WTC11 (cell line): ENCODE results near the gene CRELD2. TPM values are rescaled to one million over a fixed set of nuclear protein-coding genes. Genes with fewer than 3 reads are reported as not detected.
A peak's percentile ranks its signal among the peaks of the same experiment; 100 is the strongest.

Experiments used
- ATAC-seq: fragments of 200-7000 bp; cut with Tn5 transposase; 2 replicates; pipeline ENCODE4 v1.10.0; 2021; ENCODE audit warnings: mild to moderate bottlenecking, moderate library complexity
- CTCF ChIA-PET: fragments of 300-600 bp; sonication (Branson Sonifier 250); formaldehyde crosslinking; loops from one replicate; lab custom pipeline; 2021; ENCODE audit warnings: antibody characterized with exemption; lab: Charles Lee
- POLR2A ChIA-PET: fragments of 350-600 bp; sonication (Branson Sonifier 250); formaldehyde crosslinking; loops from one replicate; lab custom pipeline; 2021; ENCODE audit warnings: antibody characterized with exemption; lab: Charles Lee
- DNase-seq: peaks from one replicate; pipeline ENCODE4 v3.0.0; 2021; ENCODE audit warnings: low spot score
- H3K27ac Mint-ChIP-seq: 2 replicates; pipeline ENCODE4 v1.8.0; 2021; ENCODE audit warnings: mixed read lengths
- H3K27me3 Mint-ChIP-seq: 2 replicates; pipeline ENCODE4 v1.8.0; 2021; ENCODE audit warnings: low read depth, mild to moderate bottlenecking, moderate library complexity, mixed read lengths
- H3K36me3 Mint-ChIP-seq: 2 replicates; pipeline ENCODE4 v1.8.0; 2021; ENCODE audit warnings: mixed read lengths
- H3K4me1 Mint-ChIP-seq: 2 replicates; pipeline ENCODE4 v1.8.0; 2022; ENCODE audit warnings: mixed read lengths
- H3K4me3 Mint-ChIP-seq: 2 replicates; pipeline ENCODE4 v1.8.0; 2021; ENCODE audit warnings: mild to moderate bottlenecking, moderate library complexity, mixed read lengths
- H3K9me3 Mint-ChIP-seq: 2 replicates; pipeline ENCODE4 v1.8.0; 2021; ENCODE audit warnings: mixed read lengths
- ATF1 ChIP-seq: sonication (generic); formaldehyde crosslinking; IDR thresholded peaks from 2 replicates; pipeline ENCODE4 v1.8.1; 2023; ENCODE audit warnings: mild to moderate bottlenecking, moderate library complexity, missing genetic modification reagents
- ATF2 ChIP-seq: sonication (generic); formaldehyde crosslinking; IDR thresholded peaks from 2 replicates; pipeline ENCODE4 v1.8.1; 2022; ENCODE audit warnings: low read depth, missing genetic modification reagents, borderline replicate concordance
- E2F5 ChIP-seq: sonication (generic); formaldehyde crosslinking; IDR thresholded peaks from 2 replicates; pipeline ENCODE4 v1.8.1; 2022; ENCODE audit warnings: mild to moderate bottlenecking, moderate library complexity, missing genetic modification reagents
- FOXK1 ChIP-seq: sonication (generic); formaldehyde crosslinking; IDR thresholded peaks from 2 replicates; pipeline ENCODE4 v1.8.0; 2022; ENCODE audit warnings: mild to moderate bottlenecking, moderate library complexity, missing genetic modification reagents
- FOXP1 ChIP-seq: sonication (generic); formaldehyde crosslinking; IDR thresholded peaks from 2 replicates; pipeline ENCODE4 v1.8.0; 2022; ENCODE audit warnings: missing genetic modification reagents, mild to moderate bottlenecking, moderate library complexity, borderline replicate concordance
- KAT7 ChIP-seq: sonication (generic); formaldehyde crosslinking; IDR thresholded peaks from 2 replicates; pipeline ENCODE4 v1.8.1; 2023; ENCODE audit warnings: missing genetic modification reagents, mild to moderate bottlenecking, borderline replicate concordance
- MLX ChIP-seq: sonication (generic); formaldehyde crosslinking; IDR thresholded peaks from 2 replicates; pipeline ENCODE4 v1.8.1; 2023; ENCODE audit warnings: mild to moderate bottlenecking, missing genetic modification reagents, moderate library complexity
- SOX15 ChIP-seq: fragments of 250-450 bp; sonication (Bioruptor Pico); IDR thresholded peaks from 2 replicates; pipeline ENCODE4 v1.9.0; 2021; ENCODE audit warnings: mild to moderate bottlenecking
- SP1 ChIP-seq: sonication (generic); formaldehyde crosslinking; conservative IDR thresholded peaks from 2 replicates; pipeline ENCODE4 v1.8.1; 2022; ENCODE audit warnings: missing genetic modification reagents
- ZMAT4 ChIP-seq: fragments of 250-450 bp; sonication (Bioruptor Pico); IDR thresholded peaks from 2 replicates; pipeline ENCODE4 v1.9.0; 2021; ENCODE audit warnings: mild to moderate bottlenecking
- ZNF219 ChIP-seq: sonication (generic); formaldehyde crosslinking; IDR thresholded peaks from 2 replicates; pipeline ENCODE4 v1.8.0; 2023; ENCODE audit warnings: missing genetic modification reagents, mild to moderate bottlenecking, borderline replicate concordance
- ZNF317 ChIP-seq: sonication (generic); formaldehyde crosslinking; IDR thresholded peaks from 2 replicates; pipeline ENCODE4 v1.8.1; 2023; ENCODE audit warnings: low read depth, mild to moderate bottlenecking, moderate library complexity, missing genetic modification reagents, borderline replicate concordance
- ZNF532 ChIP-seq: fragments of 250-450 bp; sonication (Bioruptor Pico); IDR thresholded peaks from 2 replicates; pipeline ENCODE4 v1.9.0; 2021; ENCODE audit warnings: mild to moderate bottlenecking, borderline replicate concordance
- ZSCAN18 ChIP-seq: fragments of 250-450 bp; sonication (Bioruptor Pico); IDR thresholded peaks from 2 replicates; pipeline ENCODE4 v2.1.2; 2022; ENCODE audit warnings: mild to moderate bottlenecking, moderate library complexity
- total RNA-seq: library from RNA; stranded (reverse); gene quantifications from 3 replicates; pipeline ENCODE4 v1.2.3, GENCODE V29; 2021
- TF ChIP-seq, protein P1 (sequence below): fragments of 250-450 bp; sonication (Bioruptor Pico); IDR thresholded peaks from 2 replicates; pipeline ENCODE4 v1.8.0; 2021; ENCODE audit warnings: mild to moderate bottlenecking
- TF ChIP-seq, protein P2 (sequence below): sonication (generic); formaldehyde crosslinking; IDR thresholded peaks from 2 replicates; pipeline ENCODE4 v1.8.0; 2023; ENCODE audit warnings: missing genetic modification reagents
- TF ChIP-seq, protein P3 (sequence below): fragments of 250-450 bp; sonication (Bioruptor Pico); IDR thresholded peaks from 2 replicates; pipeline ENCODE4 v1.9.0; 2021; ENCODE audit warnings: moderate library complexity, mild to moderate bottlenecking, inconsistent platforms, borderline replicate concordance
- TF ChIP-seq, protein P4 (sequence below): sonication (generic); formaldehyde crosslinking; IDR thresholded peaks from 2 replicates; pipeline ENCODE4 v1.8.0; 2022; ENCODE audit warnings: mild to moderate bottlenecking, missing genetic modification reagents
- TF ChIP-seq, protein P5 (sequence below): fragments of 250-450 bp; sonication (Bioruptor Pico); IDR thresholded peaks from 2 replicates; pipeline ENCODE4 v1.9.0; 2021; ENCODE audit warnings: mild to moderate bottlenecking

Gene CRELD2
- total RNA-seq, 1 experiment from 2014 or later = 42.8 TPM

DNA sequence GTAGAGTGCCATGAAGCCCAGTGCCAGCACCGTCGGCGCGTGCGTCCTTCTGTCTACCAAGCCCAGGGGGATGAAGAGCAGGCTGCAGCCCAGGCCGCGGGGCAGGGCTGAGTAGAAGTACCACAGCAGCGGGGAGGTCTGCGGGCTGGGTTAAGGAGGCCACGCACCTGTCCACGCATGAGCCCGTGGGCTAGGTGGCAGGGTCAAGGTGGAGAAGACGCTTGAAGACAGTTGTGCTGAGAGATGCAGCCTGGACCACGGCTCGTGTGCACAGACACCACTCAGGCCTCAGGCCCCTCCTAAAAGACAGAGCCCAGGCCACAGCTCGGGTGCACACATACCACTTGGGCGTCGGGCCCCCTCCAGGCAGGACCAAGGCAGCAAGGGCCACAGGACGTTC, 10.6 kb upstream of the CRELD2 start:
- CTCF ChIA-PET = no interaction called here
- no peaks in the 10 kb centered on the region for H3K4me1 Mint-ChIP-seq
- peaks cover 23% of the 10 kb centered on the region for H3K36me3 Mint-ChIP-seq
- no peak for ATAC-seq
- no peak for DNase-seq
- no peaks in the 10 kb centered on the region for H3K27me3 Mint-ChIP-seq
- H3K9me3 Mint-ChIP-seq = no peaks in the 10 kb centered on the region
- POLR2A ChIA-PET = no interaction called here
- no peak overlapping the region for H3K4me3 Mint-ChIP-seq
- peak overlapping the region; percentile 44; the same call in 1 of the 2 replicates for H3K27ac Mint-ChIP-seq
- TF ChIP-seq E2F5 (no peak), FOXK1 (no peak), FOXP1 (no peak), KAT7 (CRISPR knock-in tag) (no peak), ATF2 (no peak), SP1 (CRISPR knock-in tag) (no peak), ZNF317 (no peak), ZNF219 (CRISPR knock-in tag) (no peak), MLX (no peak), ZNF532 (CRISPR knock-in tag) (no peak), SOX15 (CRISPR knock-in tag) (no peak)
- TF ChIP-seq, protein P1, sequence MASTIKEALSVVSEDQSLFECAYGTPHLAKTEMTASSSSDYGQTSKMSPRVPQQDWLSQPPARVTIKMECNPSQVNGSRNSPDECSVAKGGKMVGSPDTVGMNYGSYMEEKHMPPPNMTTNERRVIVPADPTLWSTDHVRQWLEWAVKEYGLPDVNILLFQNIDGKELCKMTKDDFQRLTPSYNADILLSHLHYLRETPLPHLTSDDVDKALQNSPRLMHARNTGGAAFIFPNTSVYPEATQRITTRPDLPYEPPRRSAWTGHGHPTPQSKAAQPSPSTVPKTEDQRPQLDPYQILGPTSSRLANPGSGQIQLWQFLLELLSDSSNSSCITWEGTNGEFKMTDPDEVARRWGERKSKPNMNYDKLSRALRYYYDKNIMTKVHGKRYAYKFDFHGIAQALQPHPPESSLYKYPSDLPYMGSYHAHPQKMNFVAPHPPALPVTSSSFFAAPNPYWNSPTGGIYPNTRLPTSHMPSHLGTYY (CRISPR knock-in tag) = no peak
- TF ChIP-seq, protein P2, sequence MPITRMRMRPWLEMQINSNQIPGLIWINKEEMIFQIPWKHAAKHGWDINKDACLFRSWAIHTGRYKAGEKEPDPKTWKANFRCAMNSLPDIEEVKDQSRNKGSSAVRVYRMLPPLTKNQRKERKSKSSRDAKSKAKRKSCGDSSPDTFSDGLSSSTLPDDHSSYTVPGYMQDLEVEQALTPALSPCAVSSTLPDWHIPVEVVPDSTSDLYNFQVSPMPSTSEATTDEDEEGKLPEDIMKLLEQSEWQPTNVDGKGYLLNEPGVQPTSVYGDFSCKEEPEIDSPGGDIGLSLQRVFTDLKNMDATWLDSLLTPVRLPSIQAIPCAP (CRISPR knock-in tag) = no peak
- TF ChIP-seq, protein P3, sequence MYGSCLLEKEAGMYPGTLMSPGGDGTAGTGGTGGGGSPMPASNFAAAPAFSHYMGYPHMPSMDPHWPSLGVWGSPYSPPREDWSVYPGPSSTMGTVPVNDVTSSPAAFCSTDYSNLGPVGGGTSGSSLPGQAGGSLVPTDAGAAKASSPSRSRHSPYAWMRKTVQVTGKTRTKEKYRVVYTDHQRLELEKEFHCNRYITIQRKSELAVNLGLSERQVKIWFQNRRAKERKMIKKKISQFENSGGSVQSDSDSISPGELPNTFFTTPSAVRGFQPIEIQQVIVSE (CRISPR knock-in tag) = no peak

- no peaks in the 10 kb centered on the region for H3K4me1 Mint-ChIP-seq
- H3K4me3 Mint-ChIP-seq = no peak overlapping the region
- DNase-seq (no peak), ATAC-seq (no peak)
- no peaks in the 10 kb centered on the region for H3K27me3 Mint-ChIP-seq
- H3K36me3 Mint-ChIP-seq = peaks cover 19% of the 10 kb centered on the region
- POLR2A ChIA-PET = no interaction called here
- CTCF ChIA-PET = no interaction called here
- H3K27ac Mint-ChIP-seq = no peak overlapping the region
- H3K9me3 Mint-ChIP-seq = no peaks in the 10 kb centered on the region
- TF ChIP-seq ZSCAN18 (CRISPR knock-in tag) = no peak
- TF ChIP-seq, protein P4, sequence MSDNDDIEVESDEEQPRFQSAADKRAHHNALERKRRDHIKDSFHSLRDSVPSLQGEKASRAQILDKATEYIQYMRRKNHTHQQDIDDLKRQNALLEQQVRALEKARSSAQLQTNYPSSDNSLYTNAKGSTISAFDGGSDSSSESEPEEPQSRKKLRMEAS (CRISPR knock-in tag) = no peak
- TF ChIP-seq, protein P5, sequence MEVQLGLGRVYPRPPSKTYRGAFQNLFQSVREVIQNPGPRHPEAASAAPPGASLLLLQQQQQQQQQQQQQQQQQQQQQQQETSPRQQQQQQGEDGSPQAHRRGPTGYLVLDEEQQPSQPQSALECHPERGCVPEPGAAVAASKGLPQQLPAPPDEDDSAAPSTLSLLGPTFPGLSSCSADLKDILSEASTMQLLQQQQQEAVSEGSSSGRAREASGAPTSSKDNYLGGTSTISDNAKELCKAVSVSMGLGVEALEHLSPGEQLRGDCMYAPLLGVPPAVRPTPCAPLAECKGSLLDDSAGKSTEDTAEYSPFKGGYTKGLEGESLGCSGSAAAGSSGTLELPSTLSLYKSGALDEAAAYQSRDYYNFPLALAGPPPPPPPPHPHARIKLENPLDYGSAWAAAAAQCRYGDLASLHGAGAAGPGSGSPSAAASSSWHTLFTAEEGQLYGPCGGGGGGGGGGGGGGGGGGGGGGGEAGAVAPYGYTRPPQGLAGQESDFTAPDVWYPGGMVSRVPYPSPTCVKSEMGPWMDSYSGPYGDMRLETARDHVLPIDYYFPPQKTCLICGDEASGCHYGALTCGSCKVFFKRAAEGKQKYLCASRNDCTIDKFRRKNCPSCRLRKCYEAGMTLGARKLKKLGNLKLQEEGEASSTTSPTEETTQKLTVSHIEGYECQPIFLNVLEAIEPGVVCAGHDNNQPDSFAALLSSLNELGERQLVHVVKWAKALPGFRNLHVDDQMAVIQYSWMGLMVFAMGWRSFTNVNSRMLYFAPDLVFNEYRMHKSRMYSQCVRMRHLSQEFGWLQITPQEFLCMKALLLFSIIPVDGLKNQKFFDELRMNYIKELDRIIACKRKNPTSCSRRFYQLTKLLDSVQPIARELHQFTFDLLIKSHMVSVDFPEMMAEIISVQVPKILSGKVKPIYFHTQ (CRISPR knock-in tag) = no peak
- no peak for TF ChIP-seq ATF1
- TF ChIP-seq ZMAT4 (CRISPR knock-in tag) = no peak
These were observed 8.8 kb upstream of the CRELD2 start for GRCh38 chr22:49909476-49910205.
